ENCODE measurements around the gene PLCB2. TPM values are rescaled to one million over a fixed set of nuclear protein-coding genes. Genes with fewer than 3 reads are reported as not detected.

The PLCB2 gene
- total RNA-seq, 1 experiment from 2014 or later, result 1.7 TPM

GRCh38 chr15:40314723-40315276 lies 7.1 kb upstream of the PLCB2 start:
- H3K9me3 ChIP-seq (ENCODE audit: control insufficient read depth, insufficient read depth, low read depth, low read length), result no peaks in the 10 kb centered on the region
- no peak overlapping the region for H3K4me3 ChIP-seq (ENCODE audit: low read depth in 2 of 2, low read length in 2 of 2)
- CTCF ChIA-PET, result no interaction called here
- TF ChIP-seq POLR2AphosphoS5 (IDR thresholded peaks at IDR 0.05; ENCODE audit: low read depth, low read length) (no peak), REST (IDR thresholded peaks at IDR 0.05; ENCODE audit: insufficient read depth in 1 of 2, low read depth in 2 of 2, low read length in 1 of 2) (no peak), SIN3A (IDR thresholded peaks at IDR 0.05; ENCODE audit: borderline replicate concordance, insufficient read depth, low read depth, low read length) (no peak), TCF7L2 (IDR thresholded peaks at IDR 0.05; ENCODE audit: low read depth, low read length) (no peak), CTCF (IDR thresholded peaks at IDR 0.05) (no peak)
- no TSS peak for BruUV-seq (replicated peaks)
- ATAC-seq (no peak), DNase-seq (ENCODE audit: low read depth, low spot score) (no peak)
- in situ Hi-C loops (cut with HindIII; ENCODE audit: low pct_unique_long_range_greater_than_20kb, low sequenced_read_pairs), result no loop called here
- H3K36me3 ChIP-seq (ENCODE audit: control insufficient read depth, insufficient read depth, low read length), result no peaks in the 10 kb centered on the region
- H3K27ac ChIP-seq (ENCODE audit: low read length), result no peak overlapping the region
- intact Hi-C loops (cut with micrococcal nuclease; ENCODE audit: unreplicated experiment), result no loop called here
- POLR2A ChIA-PET, result interaction anchor here (0.7 kb wide), 1 partner anchor 64 kb away, joined by 4 read pairs; no protein-coding TSS in a partner anchor
- no peaks in the 10 kb centered on the region for H3K4me1 ChIP-seq (ENCODE audit: control insufficient read depth, insufficient read depth, low read length)
- no peaks in the 10 kb centered on the region for H3K27me3 ChIP-seq (ENCODE audit: control insufficient read depth, insufficient read depth, low read length)

GRCh38 chr15:40313531-40314398 lies 6.0 kb upstream of the PLCB2 start:
- no peaks in the 10 kb centered on the region for H3K36me3 ChIP-seq (ENCODE audit: control insufficient read depth, insufficient read depth, low read length)
- POLR2A ChIA-PET, result no interaction called here
- TF ChIP-seq TCF7L2 (IDR thresholded peaks at IDR 0.05; ENCODE audit: low read depth, low read length) (no peak), POLR2AphosphoS5 (IDR thresholded peaks at IDR 0.05; ENCODE audit: low read depth, low read length) (no peak), SIN3A (IDR thresholded peaks at IDR 0.05; ENCODE audit: borderline replicate concordance, insufficient read depth, low read depth, low read length) (no peak), REST (IDR thresholded peaks at IDR 0.05; ENCODE audit: insufficient read depth in 1 of 2, low read depth in 2 of 2, low read length in 1 of 2) (no peak), CTCF (IDR thresholded peaks at IDR 0.05) (no peak)
- no peak overlapping the region for H3K4me3 ChIP-seq (ENCODE audit: low read depth in 2 of 2, low read length in 2 of 2)
- H3K27ac ChIP-seq (ENCODE audit: low read length), result no peak overlapping the region
- no peaks in the 10 kb centered on the region; the same call in 1 of the 2 replicates for H3K4me1 ChIP-seq (ENCODE audit: control insufficient read depth, insufficient read depth, low read length)
- intact Hi-C loops (cut with micrococcal nuclease; ENCODE audit: unreplicated experiment) (no loop called here), in situ Hi-C loops (cut with HindIII; ENCODE audit: low pct_unique_long_range_greater_than_20kb, low sequenced_read_pairs) (no loop called here)
- DNase-seq (ENCODE audit: low read depth, low spot score) (no peak), ATAC-seq (no peak)
- no peaks in the 10 kb centered on the region for H3K27me3 ChIP-seq (ENCODE audit: control insufficient read depth, insufficient read depth, low read length)
- no peaks in the 10 kb centered on the region for H3K9me3 ChIP-seq (ENCODE audit: control insufficient read depth, insufficient read depth, low read depth, low read length)
- BruUV-seq (replicated peaks), result no TSS peak
- CTCF ChIA-PET, result interaction anchor here (0.6 to 1.0 kb wide), 2 partner anchors 36 to 100 kb away, joined by 3 read pairs; no protein-coding TSS in a partner anchor

All from Panc1 (cell line).